Measurements from ENCODE around the gene APP.

The APP gene

DNA sequence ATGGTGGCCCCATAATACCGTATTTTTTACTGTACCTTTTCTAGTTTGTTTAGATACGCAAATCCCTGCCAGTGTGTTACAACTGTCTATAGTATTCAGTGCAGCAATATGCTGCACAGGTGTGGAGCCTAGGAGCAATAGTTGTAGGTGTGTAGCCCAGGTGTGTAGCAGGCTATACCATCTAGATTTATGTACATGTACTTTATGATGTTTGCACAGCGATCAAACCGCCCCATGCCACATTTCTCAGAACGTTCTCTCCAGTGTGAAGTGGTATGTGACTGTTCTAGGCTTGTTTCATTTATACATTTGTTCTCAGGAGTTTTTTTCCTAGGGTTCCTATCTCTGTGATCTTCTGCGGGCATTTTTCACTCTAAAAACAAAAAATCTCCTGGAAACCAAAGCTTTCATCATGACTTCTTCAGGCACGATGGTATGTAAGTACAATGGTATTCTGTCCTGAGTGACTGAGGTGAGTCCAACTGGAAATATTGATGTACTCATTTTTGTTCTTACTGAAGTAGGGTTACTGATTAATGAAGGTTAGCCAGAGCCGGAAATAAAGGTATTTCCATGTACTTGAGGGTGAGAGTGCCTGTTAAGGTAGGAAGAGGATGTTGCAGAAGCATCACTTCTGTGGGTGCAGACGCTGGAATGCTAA, 282.8 kb downstream of the APP start:
- Histone ChIP-seq H3K27ac (no peak overlapping the region), H3K27me3 (ENCODE audit: control insufficient read depth, insufficient read depth, low read length) (no peaks in the 10 kb centered on the region), H3K4me2 (ENCODE audit: low read length) (no peak overlapping the region), H3K4me1 (no peaks in the 10 kb centered on the region), H3K9me3 (ENCODE audit: control insufficient read depth, low read length) (no peaks in the 10 kb centered on the region), H3K4me3 (ENCODE audit: low read depth, low read length) (no peak overlapping the region), H2AFZ (no peak overlapping the region), H3K36me3 (ENCODE audit: control insufficient read depth, insufficient read depth, low read length) (no peaks in the 10 kb centered on the region), H3K9ac (no peak overlapping the region), H3K79me2 (no peaks in the 10 kb centered on the region)
- no peak for TF ChIP-seq CTCF (IDR thresholded peaks at IDR 0.05)

DNA sequence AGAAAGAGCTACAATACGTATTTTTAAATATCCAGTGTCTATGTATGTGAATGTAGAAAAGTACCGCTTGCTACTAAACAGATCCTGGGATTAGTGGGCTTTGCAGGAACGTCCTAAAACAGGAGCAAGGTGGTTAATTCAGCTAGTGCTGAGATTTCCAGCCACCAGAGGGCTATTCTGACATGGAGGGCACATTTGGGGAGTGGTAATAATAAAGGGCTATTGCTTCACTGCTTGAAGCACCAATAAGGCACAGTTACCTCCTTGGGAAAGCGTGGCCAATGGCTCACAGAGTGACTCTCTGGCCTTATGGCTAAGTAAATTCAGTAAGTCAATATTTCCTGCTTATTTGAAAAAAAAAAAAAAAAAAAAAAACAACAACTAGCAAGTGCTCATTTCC, 283.4 kb downstream of the APP start:
- no peak overlapping the region for H2AFZ ChIP-seq
- H3K4me1 ChIP-seq: no peaks in the 10 kb centered on the region
- no peak for TF ChIP-seq CTCF (IDR thresholded peaks at IDR 0.05)
- no peak overlapping the region for H3K27ac ChIP-seq
- H3K4me2 ChIP-seq (ENCODE audit: low read length): no peak overlapping the region
- H3K9me3 ChIP-seq (ENCODE audit: control insufficient read depth, low read length): no peaks in the 10 kb centered on the region
- H3K9ac ChIP-seq: no peak overlapping the region
- H3K79me2 ChIP-seq: no peaks in the 10 kb centered on the region
- no peak overlapping the region for H3K4me3 ChIP-seq (ENCODE audit: low read depth, low read length)
- no peaks in the 10 kb centered on the region for H3K36me3 ChIP-seq (ENCODE audit: control insufficient read depth, insufficient read depth, low read length)
- no peaks in the 10 kb centered on the region for H3K27me3 ChIP-seq (ENCODE audit: control insufficient read depth, insufficient read depth, low read length)

DNA sequence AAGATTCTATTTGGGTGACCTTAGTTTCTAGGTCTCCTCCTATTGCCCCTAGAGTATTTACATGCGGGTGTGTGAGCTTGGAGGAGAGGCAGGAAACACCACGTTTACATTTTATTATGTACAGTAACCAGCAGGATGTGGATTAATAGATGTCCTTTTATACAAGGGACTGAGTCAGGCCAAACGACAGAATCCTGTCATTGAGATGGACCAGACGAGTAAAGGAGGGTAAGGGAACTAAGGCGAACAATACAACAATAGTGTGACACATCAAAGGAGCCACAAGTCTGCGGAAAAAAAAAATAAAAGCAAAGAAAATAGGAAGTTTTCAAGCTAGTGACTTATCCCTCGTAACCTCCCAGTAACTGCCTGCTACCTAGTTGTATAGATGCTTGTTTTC, 284.7 kb downstream of the APP start:
- no peak overlapping the region for H3K9ac ChIP-seq
- no peak overlapping the region for H3K4me2 ChIP-seq (ENCODE audit: low read length)
- H2AFZ ChIP-seq: no peak overlapping the region

DNA sequence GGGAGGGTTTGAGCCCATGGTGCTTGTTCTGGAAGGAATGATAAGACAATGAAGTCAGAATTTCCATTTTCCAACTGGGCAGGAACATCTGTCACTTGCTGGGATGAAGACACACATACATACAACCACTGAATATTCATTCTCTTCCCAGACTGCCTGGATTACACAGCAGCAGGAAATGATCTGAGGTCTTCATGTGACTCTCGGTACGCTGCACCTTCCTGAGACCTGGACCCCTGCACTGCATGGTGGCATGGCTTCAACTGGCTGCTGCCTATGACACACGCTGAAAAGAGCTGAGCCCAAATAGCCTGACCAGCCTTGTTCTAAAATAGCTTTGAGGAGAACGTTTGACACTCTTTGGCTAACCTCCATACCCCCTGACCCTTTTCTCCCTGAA, 285.2 kb downstream of the APP start:
- Histone ChIP-seq H3K4me1 (no peaks in the 10 kb centered on the region), H3K4me3 (ENCODE audit: low read depth, low read length) (no peak overlapping the region), H3K4me2 (ENCODE audit: low read length) (no peak overlapping the region), H3K79me2 (no peaks in the 10 kb centered on the region), H3K9ac (no peak overlapping the region), H3K9me3 (ENCODE audit: control insufficient read depth, low read length) (no peaks in the 10 kb centered on the region), H3K27me3 (ENCODE audit: control insufficient read depth, insufficient read depth, low read length) (no peaks in the 10 kb centered on the region), H2AFZ (no peak overlapping the region), H3K36me3 (ENCODE audit: control insufficient read depth, insufficient read depth, low read length) (no peaks in the 10 kb centered on the region), H3K27ac (no peak overlapping the region)
- TF ChIP-seq CTCF (IDR thresholded peaks at IDR 0.05): no peak

More for the DNA sequence above, 284.7 kb downstream of the APP start:
- Histone ChIP-seq H3K27ac (no peak overlapping the region), H3K79me2 (no peaks in the 10 kb centered on the region), H3K4me1 (no peaks in the 10 kb centered on the region), H3K36me3 (ENCODE audit: control insufficient read depth, insufficient read depth, low read length) (no peaks in the 10 kb centered on the region), H3K4me3 (ENCODE audit: low read depth, low read length) (no peak overlapping the region), H3K9me3 (ENCODE audit: control insufficient read depth, low read length) (no peaks in the 10 kb centered on the region), H3K27me3 (ENCODE audit: control insufficient read depth, insufficient read depth, low read length) (no peaks in the 10 kb centered on the region)
- no peak for TF ChIP-seq CTCF (IDR thresholded peaks at IDR 0.05)

- Histone ChIP-seq H3K27ac (no peak overlapping the region), H3K4me1 (no peaks in the 10 kb centered on the region), H3K9ac (no peak overlapping the region), H3K79me2 (no peaks in the 10 kb centered on the region), H3K4me2 (ENCODE audit: low read length) (no peak overlapping the region), H3K36me3 (ENCODE audit: control insufficient read depth, insufficient read depth, low read length) (no peaks in the 10 kb centered on the region), H2AFZ (no peak overlapping the region), H3K9me3 (ENCODE audit: control insufficient read depth, low read length) (no peaks in the 10 kb centered on the region), H3K27me3 (ENCODE audit: control insufficient read depth, insufficient read depth, low read length) (no peaks in the 10 kb centered on the region), H3K4me3 (ENCODE audit: low read depth, low read length) (no peak overlapping the region)
- no peak for TF ChIP-seq CTCF (IDR thresholded peaks at IDR 0.05)
Measured at GRCh38 chr21:25884311-25884710, 286.3 kb downstream of the APP start.

Measured in parathyroid adenoma (tissue), 2 donors.